Calu3 (cell line): ENCODE data around the gene USP26. TPM values are rescaled to one million over a fixed set of nuclear protein-coding genes. Genes with fewer than 3 reads are reported as not detected.
"Not testable (repeated sequence)": the region's sequence is repeated elsewhere in the genome, so short reads cannot be mapped to it uniquely, and the experiment has no call there.

Experiments used
- BruUV-seq: library from RNA; stranded (reverse); fragments of 400-500 nt; replicated peaks from 2 replicates; lab custom pipeline; 2021; lab: Mats Ljungman, UMichigan
- CTCF ChIA-PET: fragments of 300-600 bp; sonication (Branson Sonifier 250); formaldehyde crosslinking; loops from one replicate; lab custom pipeline; 2022; ENCODE audit warnings: antibody characterized with exemption; lab: Charles Lee
- DNase-seq: peaks from one replicate; pipeline ENCODE4 v3.0.0; 2022
- H3K27ac Mint-ChIP-seq: one replicate; pipeline ENCODE4 v1.8.0; 2022; ENCODE audit warnings: mixed read lengths; ENCODE audit not compliant: unreplicated experiment
- H3K27me3 Mint-ChIP-seq: one replicate; pipeline ENCODE4 v1.8.0; 2022; ENCODE audit warnings: mixed read lengths; ENCODE audit not compliant: unreplicated experiment
- H3K36me3 Mint-ChIP-seq: one replicate; pipeline ENCODE4 v1.8.0; 2022; ENCODE audit warnings: mild to moderate bottlenecking, moderate library complexity, mixed read lengths; ENCODE audit not compliant: insufficient read depth, unreplicated experiment
- H3K4me1 Mint-ChIP-seq: one replicate; pipeline ENCODE4 v1.8.0; 2022; ENCODE audit warnings: mild to moderate bottlenecking, low read depth, mixed read lengths; ENCODE audit not compliant: unreplicated experiment
- H3K4me3 Mint-ChIP-seq: one replicate; pipeline ENCODE4 v1.8.0; 2022; ENCODE audit warnings: mild to moderate bottlenecking, low read depth, moderate library complexity, mixed read lengths; ENCODE audit not compliant: unreplicated experiment
- H3K9me3 Mint-ChIP-seq: one replicate; pipeline ENCODE4 v1.8.0; 2022; ENCODE audit warnings: low read depth, mixed read lengths; ENCODE audit not compliant: unreplicated experiment
- CTCF ChIP-seq: fragments of 200-600 bp; IDR thresholded peaks from one replicate; pipeline ENCODE4 v1.8.0; 2022; ENCODE audit warnings: antibody characterized with exemption; ENCODE audit not compliant: unreplicated experiment
- intact Hi-C: fragments of 100-400 bp; cut with micrococcal nuclease; formaldehyde crosslinking; loops from one replicate; pipeline ENCODE4 v1.10.0; 2022; ENCODE audit not compliant: unreplicated experiment
- total RNA-seq: library from RNA; stranded (reverse); gene quantifications from 2 replicates; pipeline ENCODE4 v1.2.3, GENCODE V29; 2022

Gene USP26
- total RNA-seq, 1 experiment from 2014 or later, result not detected

GRCh38 chrX:133090236-133090809 lies 6.6 kb downstream of the USP26 start:
- H3K4me1 Mint-ChIP-seq, result peaks cover 19% of the 10 kb centered on the region
- H3K27ac Mint-ChIP-seq, result peak overlapping the region; percentile 69
- H3K36me3 Mint-ChIP-seq, result no peaks in the 10 kb centered on the region
- no TSS peak for BruUV-seq
- H3K4me3 Mint-ChIP-seq, result no peak overlapping the region
- intact Hi-C loops, result no loop called here
- no peak for DNase-seq
- no peaks in the 10 kb centered on the region for H3K9me3 Mint-ChIP-seq
- CTCF ChIA-PET, result no interaction called here
- TF ChIP-seq CTCF, result no peak
- no peaks in the 10 kb centered on the region for H3K27me3 Mint-ChIP-seq

GRCh38 chrX:133089411-133089810 lies 7.5 kb downstream of the USP26 start:
- H3K27ac Mint-ChIP-seq, result peak overlapping the region; percentile 69
- H3K4me3 Mint-ChIP-seq, result no peak overlapping the region
- BruUV-seq, result no TSS peak
- peaks cover 19% of the 10 kb centered on the region for H3K4me1 Mint-ChIP-seq
- H3K9me3 Mint-ChIP-seq, result no peaks in the 10 kb centered on the region
- intact Hi-C loops, result loop anchor here (5.0 kb wide), 2 partner anchors 37 to 63 kb away; no protein-coding TSS in a partner anchor
- CTCF ChIA-PET, result no interaction called here
- DNase-seq, result no peak
- no peaks in the 10 kb centered on the region for H3K36me3 Mint-ChIP-seq
- H3K27me3 Mint-ChIP-seq, result no peaks in the 10 kb centered on the region
- TF ChIP-seq CTCF, result no peak

GRCh38 chrX:133085785-133086184 lies 11.1 kb downstream of the USP26 start:
- no TSS peak for BruUV-seq
- H3K4me1 Mint-ChIP-seq, result peaks cover 36% of the 10 kb centered on the region
- H3K36me3 Mint-ChIP-seq, result no peaks in the 10 kb centered on the region
- intact Hi-C loops, result loop anchor here (5.0 kb wide), 2 partner anchors 33 to 67 kb away; no protein-coding TSS in a partner anchor
- no peak overlapping the region for H3K4me3 Mint-ChIP-seq
- no peaks in the 10 kb centered on the region for H3K9me3 Mint-ChIP-seq
- peak overlapping the region; percentile 44 for H3K27ac Mint-ChIP-seq
- TF ChIP-seq CTCF, result no peak
- no peaks in the 10 kb centered on the region for H3K27me3 Mint-ChIP-seq
- CTCF ChIA-PET, result no interaction called here
- DNase-seq, result peak; percentile 69

- intact Hi-C loops, result loop anchor here (5.0 kb wide), 2 partner anchors 33 to 67 kb away; no protein-coding TSS in a partner anchor
- H3K9me3 Mint-ChIP-seq, H3K27me3 Mint-ChIP-seq, DNase-seq, CTCF ChIA-PET, BruUV-seq, H3K27ac Mint-ChIP-seq, H3K36me3 Mint-ChIP-seq, H3K4me3 Mint-ChIP-seq: not testable (repeated sequence)
- peaks cover 29% of the 10 kb centered on the region for H3K4me1 Mint-ChIP-seq
Measured at GRCh38 chrX:133085056-133085455, 11.9 kb downstream of the USP26 start.

GRCh38 chrX:133083899-133084298 lies 13.0 kb downstream of the USP26 start:
- Mint-ChIP-seq H3K4me3 (no peak overlapping the region), H3K4me1 (peaks cover 19% of the 10 kb centered on the region), H3K9me3 (peaks cover 2% of the 10 kb centered on the region), H3K27ac (no peak overlapping the region), H3K27me3 (no peaks in the 10 kb centered on the region), H3K36me3 (no peaks in the 10 kb centered on the region)
- BruUV-seq, result no TSS peak
- no peak for DNase-seq
- intact Hi-C loops, result no loop called here
- CTCF ChIA-PET, result interaction anchor here (0.7 kb wide), 1 partner anchor 1028 kb away, joined by 4 read pairs; no protein-coding TSS in a partner anchor
- no peak for TF ChIP-seq CTCF
